ENCODE results near the gene RPL12.

DNA sequence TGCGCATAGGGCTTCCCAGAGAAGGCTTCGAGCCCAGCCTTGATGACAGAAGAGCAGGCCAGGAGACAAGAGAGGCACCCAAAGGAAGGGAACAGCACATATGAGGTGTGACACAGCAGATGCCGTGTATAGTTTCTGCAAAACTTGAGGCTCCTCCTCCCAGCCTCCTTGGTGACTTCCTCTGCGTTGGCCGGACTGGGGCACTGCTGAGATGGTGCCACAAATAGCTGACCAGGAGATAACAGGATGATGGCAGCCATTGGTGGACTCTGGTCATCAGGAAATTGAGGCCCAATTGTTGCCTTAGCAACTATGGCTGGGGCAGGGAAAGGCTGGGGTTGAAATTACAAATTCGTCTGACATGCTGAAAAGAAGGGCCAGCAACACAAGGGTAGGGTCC is 31.9 kb downstream of the RPL12 start:
- TF ChIP-seq, protein P1, sequence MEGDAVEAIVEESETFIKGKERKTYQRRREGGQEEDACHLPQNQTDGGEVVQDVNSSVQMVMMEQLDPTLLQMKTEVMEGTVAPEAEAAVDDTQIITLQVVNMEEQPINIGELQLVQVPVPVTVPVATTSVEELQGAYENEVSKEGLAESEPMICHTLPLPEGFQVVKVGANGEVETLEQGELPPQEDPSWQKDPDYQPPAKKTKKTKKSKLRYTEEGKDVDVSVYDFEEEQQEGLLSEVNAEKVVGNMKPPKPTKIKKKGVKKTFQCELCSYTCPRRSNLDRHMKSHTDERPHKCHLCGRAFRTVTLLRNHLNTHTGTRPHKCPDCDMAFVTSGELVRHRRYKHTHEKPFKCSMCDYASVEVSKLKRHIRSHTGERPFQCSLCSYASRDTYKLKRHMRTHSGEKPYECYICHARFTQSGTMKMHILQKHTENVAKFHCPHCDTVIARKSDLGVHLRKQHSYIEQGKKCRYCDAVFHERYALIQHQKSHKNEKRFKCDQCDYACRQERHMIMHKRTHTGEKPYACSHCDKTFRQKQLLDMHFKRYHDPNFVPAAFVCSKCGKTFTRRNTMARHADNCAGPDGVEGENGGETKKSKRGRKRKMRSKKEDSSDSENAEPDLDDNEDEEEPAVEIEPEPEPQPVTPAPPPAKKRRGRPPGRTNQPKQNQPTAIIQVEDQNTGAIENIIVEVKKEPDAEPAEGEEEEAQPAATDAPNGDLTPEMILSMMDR (IDR thresholded peaks at IDR 0.05; ENCODE audit: low read depth, low read length, missing input control), result no peak
- TF ChIP-seq JUND (IDR thresholded peaks at IDR 0.05) (no peak), YY1 (IDR thresholded peaks at IDR 0.05) (no peak), GABPA (IDR thresholded peaks at IDR 0.05 in 1 of 2, conservative IDR thresholded peaks at IDR 0.05 in 1 of 2) (no peak), TAF1 (conservative IDR thresholded peaks at IDR 0.05) (no peak)
